Measurements from ENCODE around the gene ADGRV1.

ADGRV1 gene

GRCh38 chr5:90902170-90902569 is 343.6 kb downstream of the ADGRV1 start:
- POLR2A ChIA-PET, result no interaction called here
- DNase-seq (ENCODE audit: extremely low spot score), result no peak
- CTCF ChIA-PET, result no interaction called here
- TF ChIP-seq LEF1 (IDR thresholded peaks at IDR 0.05; ENCODE audit: borderline replicate concordance), result no peak
- no peak for TF ChIP-seq HDGF (IDR thresholded peaks at IDR 0.05; ENCODE audit: borderline replicate concordance)
- TF ChIP-seq FOXK2 (IDR thresholded peaks at IDR 0.05), result no peak
- no peak for TF ChIP-seq CTBP1 (IDR thresholded peaks at IDR 0.05; ENCODE audit: borderline replicate concordance)
- TF ChIP-seq PKNOX1 (IDR thresholded peaks at IDR 0.05), result no peak
- TF ChIP-seq SUZ12 (IDR thresholded peaks at IDR 0.05), result no peak
- no peak for TF ChIP-seq ZNF384 (IDR thresholded peaks at IDR 0.05)
- no peak for TF ChIP-seq NFRKB (IDR thresholded peaks at IDR 0.05)
- no peak for TF ChIP-seq ELF4 (IDR thresholded peaks at IDR 0.05)
- no peak for TF ChIP-seq FOXM1 (IDR thresholded peaks at IDR 0.05; ENCODE audit: borderline replicate concordance)
- TF ChIP-seq FOXA1 (IDR thresholded peaks at IDR 0.05), result no peak
- no peak for TF ChIP-seq BHLHE40 (IDR thresholded peaks at IDR 0.05; ENCODE audit: borderline replicate concordance)
- no peak for TF ChIP-seq L3MBTL2 (conservative IDR thresholded peaks at IDR 0.05)
- TF ChIP-seq TARDBP (IDR thresholded peaks at IDR 0.05), result no peak
- no peak for TF ChIP-seq SP1 (IDR thresholded peaks at IDR 0.05)
- no peak for TF ChIP-seq ARNT (IDR thresholded peaks at IDR 0.05)

- CTCF ChIA-PET, result no interaction called here
- POLR2A ChIA-PET, result no interaction called here
- no peak for TF ChIP-seq HDGF (IDR thresholded peaks at IDR 0.05; ENCODE audit: borderline replicate concordance)
- no peak for TF ChIP-seq FOXM1 (IDR thresholded peaks at IDR 0.05; ENCODE audit: borderline replicate concordance)
- no peak for TF ChIP-seq TARDBP (IDR thresholded peaks at IDR 0.05)
- TF ChIP-seq ZNF384 (IDR thresholded peaks at IDR 0.05), result no peak
- TF ChIP-seq SUZ12 (IDR thresholded peaks at IDR 0.05), result no peak
- TF ChIP-seq FOXK2 (IDR thresholded peaks at IDR 0.05), result no peak
- TF ChIP-seq CTBP1 (IDR thresholded peaks at IDR 0.05; ENCODE audit: borderline replicate concordance), result no peak
- TF ChIP-seq NFRKB (IDR thresholded peaks at IDR 0.05), result no peak
- no peak for TF ChIP-seq FOXA1 (IDR thresholded peaks at IDR 0.05)
- TF ChIP-seq PKNOX1 (IDR thresholded peaks at IDR 0.05), result no peak
- TF ChIP-seq ELF4 (IDR thresholded peaks at IDR 0.05), result no peak
- no peak for TF ChIP-seq ARNT (IDR thresholded peaks at IDR 0.05)
- no peak for TF ChIP-seq L3MBTL2 (conservative IDR thresholded peaks at IDR 0.05)
- no peak for TF ChIP-seq BHLHE40 (IDR thresholded peaks at IDR 0.05; ENCODE audit: borderline replicate concordance)
- TF ChIP-seq LEF1 (IDR thresholded peaks at IDR 0.05; ENCODE audit: borderline replicate concordance), result no peak
- TF ChIP-seq SP1 (IDR thresholded peaks at IDR 0.05), result no peak
- DNase-seq (ENCODE audit: extremely low spot score), result no peak
These were observed 344.2 kb downstream of the ADGRV1 start for GRCh38 chr5:90902651-90903386.

GRCh38 chr5:90909101-90909503 is 350.5 kb downstream of the ADGRV1 start:
- no peak for DNase-seq (ENCODE audit: extremely low spot score)
- POLR2A ChIA-PET, result interaction anchor here (1.6 kb wide), 1 partner anchor 472 kb away, joined by 3 read pairs; no protein-coding TSS in a partner anchor
- TF ChIP-seq BHLHE40 (IDR thresholded peaks at IDR 0.05; ENCODE audit: borderline replicate concordance), result no peak
- TF ChIP-seq PKNOX1 (IDR thresholded peaks at IDR 0.05), result no peak
- no peak for TF ChIP-seq SUZ12 (IDR thresholded peaks at IDR 0.05)
- TF ChIP-seq FOXK2 (IDR thresholded peaks at IDR 0.05), result no peak
- TF ChIP-seq CTBP1 (IDR thresholded peaks at IDR 0.05; ENCODE audit: borderline replicate concordance), result no peak
- no peak for TF ChIP-seq SP1 (IDR thresholded peaks at IDR 0.05)
- TF ChIP-seq FOXA1 (IDR thresholded peaks at IDR 0.05), result no peak
- TF ChIP-seq NFRKB (IDR thresholded peaks at IDR 0.05), result no peak
- TF ChIP-seq ARNT (IDR thresholded peaks at IDR 0.05), result no peak
- no peak for TF ChIP-seq LEF1 (IDR thresholded peaks at IDR 0.05; ENCODE audit: borderline replicate concordance)
- no peak for TF ChIP-seq HDGF (IDR thresholded peaks at IDR 0.05; ENCODE audit: borderline replicate concordance)
- no peak for TF ChIP-seq ZNF384 (IDR thresholded peaks at IDR 0.05)
- TF ChIP-seq TARDBP (IDR thresholded peaks at IDR 0.05), result no peak
- TF ChIP-seq L3MBTL2 (conservative IDR thresholded peaks at IDR 0.05), result no peak
- TF ChIP-seq FOXM1 (IDR thresholded peaks at IDR 0.05; ENCODE audit: borderline replicate concordance), result no peak
- TF ChIP-seq ELF4 (IDR thresholded peaks at IDR 0.05), result no peak
- CTCF ChIA-PET, result no interaction called here

- CTCF ChIA-PET, result interaction anchor here (0.6 kb wide), 1 partner anchor 103 kb away, joined by 3 read pairs; no protein-coding TSS in a partner anchor
- no peak for DNase-seq (ENCODE audit: extremely low spot score)
- TF ChIP-seq CTBP1 (IDR thresholded peaks at IDR 0.05; ENCODE audit: borderline replicate concordance), result no peak
- TF ChIP-seq SUZ12 (IDR thresholded peaks at IDR 0.05), result no peak
- no peak for TF ChIP-seq NFRKB (IDR thresholded peaks at IDR 0.05)
- no peak for TF ChIP-seq FOXK2 (IDR thresholded peaks at IDR 0.05)
- no peak for TF ChIP-seq ARNT (IDR thresholded peaks at IDR 0.05)
- TF ChIP-seq PKNOX1 (IDR thresholded peaks at IDR 0.05), result no peak
- TF ChIP-seq L3MBTL2 (conservative IDR thresholded peaks at IDR 0.05), result no peak
- TF ChIP-seq LEF1 (IDR thresholded peaks at IDR 0.05; ENCODE audit: borderline replicate concordance), result no peak
- TF ChIP-seq HDGF (IDR thresholded peaks at IDR 0.05; ENCODE audit: borderline replicate concordance), result no peak
- no peak for TF ChIP-seq FOXM1 (IDR thresholded peaks at IDR 0.05; ENCODE audit: borderline replicate concordance)
- TF ChIP-seq SP1 (IDR thresholded peaks at IDR 0.05), result no peak
- TF ChIP-seq TARDBP (IDR thresholded peaks at IDR 0.05), result no peak
- no peak for TF ChIP-seq FOXA1 (IDR thresholded peaks at IDR 0.05)
- POLR2A ChIA-PET, result interaction anchor here (0.8 to 1.6 kb wide), 2 partner anchors 471 to 473 kb away, joined by 3 to 6 read pairs; partner anchors contain the start of gene ARRDC3
These were observed 351.3 kb downstream of the ADGRV1 start for GRCh38 chr5:90909940-90910339.

- TF ChIP-seq FOXM1 (IDR thresholded peaks at IDR 0.05; ENCODE audit: borderline replicate concordance) (no peak), BHLHE40 (IDR thresholded peaks at IDR 0.05; ENCODE audit: borderline replicate concordance) (no peak), ZNF384 (IDR thresholded peaks at IDR 0.05) (no peak), FOXK2 (IDR thresholded peaks at IDR 0.05) (no peak), ARNT (IDR thresholded peaks at IDR 0.05) (no peak), SP1 (IDR thresholded peaks at IDR 0.05) (no peak), HDGF (IDR thresholded peaks at IDR 0.05; ENCODE audit: borderline replicate concordance) (no peak), NFRKB (IDR thresholded peaks at IDR 0.05) (no peak), FOXA1 (IDR thresholded peaks at IDR 0.05) (no peak), LEF1 (IDR thresholded peaks at IDR 0.05; ENCODE audit: borderline replicate concordance) (no peak), ELF4 (IDR thresholded peaks at IDR 0.05) (no peak), CTBP1 (IDR thresholded peaks at IDR 0.05; ENCODE audit: borderline replicate concordance) (no peak), SUZ12 (IDR thresholded peaks at IDR 0.05) (no peak), PKNOX1 (IDR thresholded peaks at IDR 0.05) (no peak), L3MBTL2 (conservative IDR thresholded peaks at IDR 0.05) (no peak), TARDBP (IDR thresholded peaks at IDR 0.05) (no peak)
- ChIA-PET POLR2A (no interaction called here), CTCF (interaction anchor here (1.2 kb wide), 1 partner anchor 21 kb away, joined by 7 read pairs; no protein-coding TSS in a partner anchor)
- DNase-seq (ENCODE audit: extremely low spot score), result no peak
These were observed 352.6 kb downstream of the ADGRV1 start for GRCh38 chr5:90911169-90911568.
